Spleen (tissue), 11 donors: ENCODE data around the gene TMEM179. TPM values are rescaled to one million over a fixed set of nuclear protein-coding genes. Genes with fewer than 3 reads are reported as not detected.
A peak's percentile ranks its signal among the peaks of the same experiment; 100 is the strongest.

Source experiments
- DNase-seq: peaks from one replicate; pipeline ENCODE4 v3.0.0-alpha.2; 2020
- H3K27ac ChIP-seq, 8 donors: fragments of 200-600 bp; sonication (generic) in 7 of 8; 1 replicate in 4 of 8; 2 replicates in 4 of 8; pipeline versions ENCODE4 v1.5.0 to v1.8.0; 2016 to 2021; ENCODE audit warnings: inconsistent platforms in 4 of 8, mild to moderate bottlenecking in 4 of 8, moderate library complexity in 1 of 8
- H3K27me3 ChIP-seq, 7 donors: fragments of 200-600 bp; sonication (generic) in 6 of 7; replicated peaks in 1 of 7; 1 replicate in 4 of 7; 2 replicates in 3 of 7; pipeline versions ENCODE4 v1.5.0 to v1.8.0; 2016 to 2021; ENCODE audit warnings: inconsistent platforms in 3 of 7, mild to moderate bottlenecking in 1 of 7
- H3K36me3 ChIP-seq, 6 donors: fragments of 200-600 bp; sonication (generic) in 5 of 6; 1 replicate in 4 of 6; 2 replicates in 2 of 6; pipeline versions ENCODE4 v1.5.0 to v1.8.0; 2016 to 2021; ENCODE audit warnings: inconsistent platforms in 2 of 6
- H3K4me1 ChIP-seq, 6 donors: fragments of 200-600 bp; sonication (generic) in 5 of 6; 1 replicate in 3 of 6; 2 replicates in 3 of 6; pipeline versions ENCODE4 v1.5.0 to v1.8.0; 2016 to 2021; ENCODE audit warnings: inconsistent platforms in 3 of 6
- H3K4me3 ChIP-seq, 8 donors: fragments of 200-600 bp; sonication (generic) in 7 of 8; 1 replicate in 4 of 8; 2 replicates in 4 of 8; pipeline versions ENCODE4 v1.5.0 to v1.8.0; 2016 to 2021; ENCODE audit warnings: inconsistent platforms in 4 of 8, mild to moderate bottlenecking in 4 of 8, moderate library complexity in 2 of 8
- H3K9me3 ChIP-seq, 8 donors: fragments of 200-600 bp; sonication (generic) in 7 of 8; 1 replicate in 4 of 8; 2 replicates in 4 of 8; pipeline versions ENCODE4 v1.5.0 to v1.8.0; 2016 to 2021; ENCODE audit warnings: inconsistent platforms in 4 of 8
- CTCF ChIP-seq, 11 experiments: fragments of 200-600 bp in 7 of 11; fragments of 450-650 bp in 4 of 11; sonication (generic) in 4 of 11; IDR thresholded peaks in 8 of 11; conservative IDR thresholded peaks in 3 of 11; 1 replicate in 7 of 11; 2 replicates in 4 of 11; pipeline versions ENCODE4 v1.4.0 to v1.8.0; 2016 to 2021; ENCODE audit warnings: antibody characterized with exemption in 11 of 11, inconsistent platforms in 4 of 11, mild to moderate bottlenecking in 1 of 11
- POLR2A ChIP-seq, 3 donors: fragments of 450-650 bp; IDR thresholded peaks; one replicate each; pipeline ENCODE4 v1.5.1; 2017; ENCODE audit warnings: antibody characterized with exemption in 3 of 3, mild to moderate bottlenecking in 1 of 3
- POLR2AphosphoS5 ChIP-seq, 3 donors: sonication (generic); formaldehyde crosslinking; IDR thresholded peaks; one replicate each; pipeline ENCODE4 v1.5.1; 2017; ENCODE audit warnings: antibody characterized with exemption in 3 of 3
- whole genome bisulfite sequencing, 5 donors: extraction: QIAGEN DNeasy Blood & Tissue Kit in 3 of 5; methylation state at CpG; one replicate each; pipeline versions ENCODE4 v1.1.5 to v1.1.7; 2013 to 2018; 5-methylcytosine and 5-hydroxymethylcytosine counted together
- intact Hi-C: fragments of 100-400 bp; cut with DNase I; formaldehyde crosslinking; loops from one replicate; pipeline ENCODE4 v1.15.0; 2023; ENCODE audit warnings: low total_unique reads
- polyA plus RNA-seq, 3 donors: library from polyadenylated mRNA; stranded (reverse); fragments of 200-250 nt; gene quantifications; one replicate each; pipeline ENCODE4 v1.2.1, GENCODE V29; 2013
- total RNA-seq, 7 donors: library from RNA; depleted of rRNA in 3 of 7; stranded (reverse); fragments of >200 nt in 3 of 7; fragmentation: NEBNext Ultra II Directional in 4 of 7; extraction: Animal tissue kit (Norgen Biotek cat#: 25700) in 4 of 7; gene quantifications; one replicate each; pipeline versions ENCODE4 v1.1.0 to v1.2.1, GENCODE V29; 2016 to 2021
- donor health status: healthy with polysubstance abuse.
- donor health status: DM: no; HTN: no; CAD: no; lungs with moderate emphysema.
- donor health status: DM: no; HTN: no; CAD: no.
- donor health status: Bipolar disorder and iron deficiency.
- donor health status: healthy.
- donor health status: DM: no; HTN: no; CAD: no.
- donor health status: DM: yes; HTN: yes; CAD: no.

Gene TMEM179
- total and polyA plus RNA-seq, 10 donors, result 0.08 TPM; not detected in 9

GRCh38 chr14:104651876-104652260 is 47.3 kb upstream of the TMEM179 start:
- intact Hi-C loops, result loop anchor here (5.0 kb wide), 1 partner anchor 55 kb away; no protein-coding TSS in a partner anchor
- WGBS, 5 donors, result 76 to 86% (median 84%) methylated on average over 17 to 20 of the region's 20 CpGs

GRCh38 chr14:104650981-104651875 is 46.7 kb upstream of the TMEM179 start:
- DNase-seq, result no peak
- H3K27ac ChIP-seq, result peak overlapping the region in 2 of 8 donors; percentile 73 to 77
- WGBS, 5 donors, result 88 to 96% (median 91%) methylated on average over 12 to 24 of the region's 24 CpGs
- H3K27me3 ChIP-seq, result peaks cover 0 to 9% (median 0%) of the 10 kb centered on the region in 7 donors
- no peak overlapping the region for H3K4me3 ChIP-seq
- TF ChIP-seq POLR2AphosphoS5 (IDR thresholded peaks at IDR 0.05), result no peak
- TF ChIP-seq CTCF (IDR thresholded peaks at IDR 0.05 in 8 of 11, conservative IDR thresholded peaks at IDR 0.05 in 3 of 11), result no peak
- TF ChIP-seq POLR2A (IDR thresholded peaks at IDR 0.05), result no peak
- peaks cover 0 to 18% (median 9%) of the 10 kb centered on the region in 8 donors for H3K9me3 ChIP-seq
- no peaks in the 10 kb centered on the region for H3K36me3 ChIP-seq
- intact Hi-C loops, result loop anchor here (5.0 kb wide), 1 partner anchor 56 kb away; no protein-coding TSS in a partner anchor
- peaks cover 6 to 57% (median 31%) of the 10 kb centered on the region in 6 donors for H3K4me1 ChIP-seq

More at GRCh38 chr14:104651876-104652260, 47.3 kb upstream of the TMEM179 start:
- no peak for DNase-seq
- Histone ChIP-seq H3K27me3 (peaks cover 0 to 9% (median 0%) of the 10 kb centered on the region in 7 donors), H3K4me1 (peaks cover 6 to 64% (median 36%) of the 10 kb centered on the region in 6 donors), H3K36me3 (no peaks in the 10 kb centered on the region), H3K4me3 (no peak overlapping the region), H3K27ac (no peak overlapping the region), H3K9me3 (peaks cover 0 to 18% (median 9%) of the 10 kb centered on the region in 8 donors)
- TF ChIP-seq POLR2AphosphoS5 (IDR thresholded peaks at IDR 0.05) (no peak), POLR2A (IDR thresholded peaks at IDR 0.05) (no peak), CTCF (IDR thresholded peaks at IDR 0.05 in 8 of 11, conservative IDR thresholded peaks at IDR 0.05 in 3 of 11) (no peak)

- Histone ChIP-seq H3K36me3 (no peaks in the 10 kb centered on the region), H3K27ac (peak overlapping the region in 7 of 8 donors; percentile 29 to 77 (median 60)), H3K27me3 (peaks cover 0 to 9% (median 0%) of the 10 kb centered on the region in 7 donors), H3K9me3 (peaks cover 0 to 25% (median 10%) of the 10 kb centered on the region in 8 donors), H3K4me1 (peaks cover 6 to 48% (median 22%) of the 10 kb centered on the region in 6 donors), H3K4me3 (peak overlapping the region; percentile 35 to 70 (median 40))
- intact Hi-C loops, result loop anchor here (5.0 kb wide), 1 partner anchor 57 kb away; no protein-coding TSS in a partner anchor
- TF ChIP-seq CTCF (IDR thresholded peaks at IDR 0.05 in 8 of 11, conservative IDR thresholded peaks at IDR 0.05 in 3 of 11) (peak; percentile 92 to 99 (median 96)), POLR2AphosphoS5 (IDR thresholded peaks at IDR 0.05) (peak; percentile 52 to 75 (median 71)), POLR2A (IDR thresholded peaks at IDR 0.05) (no peak)
- peak; percentile 91 for DNase-seq
- WGBS, 5 donors, result 4 to 11% (median 8%) methylated on average over 39 to 55 of the region's 56 CpGs
These were observed 45.7 kb upstream of the TMEM179 start for GRCh38 chr14:104650057-104650980.
